IMR-90 (cell line): ENCODE results near the gene GNAZ.

Experiments
- CTCF ChIP-seq: conservative IDR thresholded peaks from 2 replicates; pipeline ENCODE4 v1.5.1; 2012; ENCODE audit warnings: mild to moderate bottlenecking, low read depth, low read length, improper control_type of control experiment
- RAD21 ChIP-seq: IDR thresholded peaks from 2 replicates; pipeline ENCODE4 v1.6.1; 2012; ENCODE audit warnings: low read length, improper control_type of control experiment

- no peak for TF ChIP-seq RAD21
- no peak for TF ChIP-seq CTCF
Observed at GRCh38 chr22:23095733-23096342, 25.5 kb downstream of the GNAZ start.
